Stimulated activated CD4-positive, alpha-beta T cell treated with anti-CD3 and anti-CD28 coated beads, Interleukin-12 subunit alpha, Interleukin-12 subunit beta, amount 100 ng/mL, for 24 hours (primary cell): ENCODE results near the gene PCGF3.

Experiments used
- DNase-seq, 2 experiments: peaks; one replicate each; pipeline ENCODE4 v3.0.0-alpha.2; 2020; ENCODE audit warnings: low read depth in 2 of 2

PCGF3 gene

GRCh38 chr4:781493-782216 is 76.0 kb downstream of the PCGF3 start:
- peak; percentile 98 for DNase-seq

- no peak for DNase-seq
These were observed 79.0 kb downstream of the PCGF3 start for GRCh38 chr4:784401-785331.

- DNase-seq, result no peak
These were observed 79.9 kb downstream of the PCGF3 start for GRCh38 chr4:785332-786073.

GRCh38 chr4:786074-786741 is 80.6 kb downstream of the PCGF3 start:
- DNase-seq, result no peak

GRCh38 chr4:786861-787300 is 81.2 kb downstream of the PCGF3 start:
- no peak for DNase-seq

GRCh38 chr4:787561-787981 is 81.9 kb downstream of the PCGF3 start:
- DNase-seq, result no peak

- no peak for DNase-seq
These were observed 82.5 kb downstream of the PCGF3 start for GRCh38 chr4:788006-788635.

- DNase-seq, result no peak
These were observed 83.1 kb downstream of the PCGF3 start for GRCh38 chr4:788636-789297.

GRCh38 chr4:789571-790465 is 84.2 kb downstream of the PCGF3 start:
- DNase-seq, result no peak

- DNase-seq, result no peak
These were observed 84.8 kb downstream of the PCGF3 start for GRCh38 chr4:790466-790820.

GRCh38 chr4:791252-791897 is 85.7 kb downstream of the PCGF3 start:
- no peak for DNase-seq

GRCh38 chr4:791898-792625 is 86.4 kb downstream of the PCGF3 start:
- peak in 1 of 2 experiments; percentile 32 for DNase-seq

- DNase-seq, result no peak
These were observed 87.0 kb downstream of the PCGF3 start for GRCh38 chr4:792626-793092.

GRCh38 chr4:793093-793861 is 87.6 kb downstream of the PCGF3 start:
- DNase-seq, result no peak

GRCh38 chr4:793941-794621 is 88.4 kb downstream of the PCGF3 start:
- DNase-seq, result no peak

- no peak for DNase-seq
These were observed 89.5 kb downstream of the PCGF3 start for GRCh38 chr4:794900-795725.
